ENCODE measurements around the gene TENM4. TPM values are rescaled to one million over a fixed set of nuclear protein-coding genes. Genes with fewer than 3 reads are reported as not detected.
A peak's percentile ranks its signal among the peaks of the same experiment; 100 is the strongest.

Gene TENM4
- total and polyA plus RNA-seq, 11 donors, result 0.08 to 6.4 (median 1.0) TPM

GRCh38 chr11:78787696-78788095 is 653.1 kb downstream of the TENM4 start:
- Histone ChIP-seq H3K36me3 (no peaks in the 10 kb centered on the region), H3K27ac (no peak overlapping the region), H3K4me3 (no peak overlapping the region), H3K9me3 (no peaks in the 10 kb centered on the region), H3K27me3 (no peaks in the 10 kb centered on the region), H3K4me1 (peaks cover 0 to 4% (median 0%) of the 10 kb centered on the region in 12 donors)
- ATAC-seq, result peak in 1 of 4 donors; percentile 10
- DNase-seq, result no peak
- WGBS, 4 donors, result 64 to 80% (median 80%) methylated on average over 3 of the region's 3 CpGs
- TF ChIP-seq CTCF (IDR thresholded peaks at IDR 0.05) (no peak), POLR2A (IDR thresholded peaks at IDR 0.05) (no peak)
- intact Hi-C loops (cut with DNase I), result no loop called here

GRCh38 chr11:78786746-78787145 is 654.1 kb downstream of the TENM4 start:
- Histone ChIP-seq H3K4me1 (peaks cover 0 to 4% (median 0%) of the 10 kb centered on the region in 12 donors), H3K27ac (no peak overlapping the region), H3K27me3 (no peaks in the 10 kb centered on the region), H3K36me3 (no peaks in the 10 kb centered on the region), H3K9me3 (no peaks in the 10 kb centered on the region), H3K4me3 (no peak overlapping the region)
- DNase-seq (no peak), ATAC-seq (peak in 1 of 4 donors; percentile 25)
- 97 to 100% (median 98%) methylated on average over 11 to 20 of the region's 20 CpGs for WGBS, 4 donors
- intact Hi-C loops (cut with DNase I), result no loop called here
- TF ChIP-seq POLR2A (IDR thresholded peaks at IDR 0.05), result no peak
- TF ChIP-seq CTCF (IDR thresholded peaks at IDR 0.05), result no peak

- Histone ChIP-seq H3K9me3 (no peaks in the 10 kb centered on the region), H3K4me1 (peaks cover 0 to 4% (median 0%) of the 10 kb centered on the region in 12 donors), H3K4me3 (no peak overlapping the region), H3K27ac (no peak overlapping the region), H3K27me3 (no peaks in the 10 kb centered on the region), H3K36me3 (no peaks in the 10 kb centered on the region)
- DNase-seq, result no peak
- no peak for ATAC-seq
- intact Hi-C loops (cut with DNase I), result no loop called here
- TF ChIP-seq CTCF (IDR thresholded peaks at IDR 0.05), result no peak
- TF ChIP-seq POLR2A (IDR thresholded peaks at IDR 0.05), result no peak
- WGBS, 4 donors, result 51 to 63% (median 58%) methylated on average over 5 of the region's 5 CpGs
Measured at GRCh38 chr11:78786086-78786485, 654.7 kb downstream of the TENM4 start.

GRCh38 chr11:78784321-78785061 is 656.3 kb downstream of the TENM4 start:
- Histone ChIP-seq H3K27ac (no peak overlapping the region), H3K27me3 (no peaks in the 10 kb centered on the region), H3K36me3 (no peaks in the 10 kb centered on the region), H3K9me3 (no peaks in the 10 kb centered on the region), H3K4me3 (no peak overlapping the region), H3K4me1 (peaks cover 0 to 4% (median 0%) of the 10 kb centered on the region in 12 donors)
- TF ChIP-seq CTCF (IDR thresholded peaks at IDR 0.05) (no peak), POLR2A (IDR thresholded peaks at IDR 0.05) (no peak)
- WGBS, 4 donors, result 64 to 69% (median 67%) methylated on average over 9 of the region's 9 CpGs
- ATAC-seq (no peak), DNase-seq (no peak)
- intact Hi-C loops (cut with DNase I), result no loop called here

All from heart left ventricle (tissue), 16 donors.